Measurements from ENCODE around the gene LRRC56.

LRRC56 gene

GRCh38 chr11:528815-529727 lies 8.3 kb upstream of the LRRC56 start (continued):
- no peak for TF ChIP-seq ZNF280C (tag by site-specific recombination; IDR thresholded peaks at IDR 0.05)
- no peak for TF ChIP-seq ZNF692 (tag by site-specific recombination; IDR thresholded peaks at IDR 0.05)
- no peak for TF ChIP-seq ZNF654 (tag by site-specific recombination; IDR thresholded peaks at IDR 0.05; ENCODE audit: low read depth)
- TF ChIP-seq ZSCAN18 (tag by site-specific recombination; IDR thresholded peaks at IDR 0.05) = no peak
- TF ChIP-seq ZSCAN30 (tag by site-specific recombination; IDR thresholded peaks at IDR 0.05) = no peak
- TF ChIP-seq ZNF354C (tag by site-specific recombination; IDR thresholded peaks at IDR 0.05; ENCODE audit: borderline replicate concordance, low read depth) = no peak
- TF ChIP-seq ZBTB48 (tag by site-specific recombination; IDR thresholded peaks at IDR 0.05) = no peak
- TF ChIP-seq KLF8 (tag by site-specific recombination; IDR thresholded peaks at IDR 0.05) = no peak
- no peak for TF ChIP-seq TRIM28 (IDR thresholded peaks at IDR 0.05; ENCODE audit: borderline replicate concordance, low read length)
- TF ChIP-seq OVOL3 (tag by site-specific recombination; IDR thresholded peaks at IDR 0.05) = no peak
- TF ChIP-seq ZNF133 (tag by site-specific recombination; IDR thresholded peaks at IDR 0.05) = no peak
- no peak for TF ChIP-seq ZNF830 (tag by site-specific recombination; IDR thresholded peaks at IDR 0.05; ENCODE audit: low read depth)
- TF ChIP-seq HOXA7 (CRISPR knock-in tag; IDR thresholded peaks at IDR 0.05; ENCODE audit: borderline replicate concordance) = no peak
- TF ChIP-seq ZNF449 (tag by site-specific recombination; IDR thresholded peaks at IDR 0.05) = no peak
- TF ChIP-seq ZNF239 (tag by site-specific recombination; IDR thresholded peaks at IDR 0.05) = no peak
- TF ChIP-seq ZNF704 (tag by site-specific recombination; IDR thresholded peaks at IDR 0.05) = no peak
- no peak for TF ChIP-seq ZNF501 (tag by site-specific recombination; IDR thresholded peaks at IDR 0.05)

GRCh38 chr11:529728-530411 lies 7.5 kb upstream of the LRRC56 start:
- ChIA-PET POLR2A (interaction anchor here (0.6 kb wide), 1 partner anchor 166 kb away, joined by 3 read pairs; the partner anchor contains the start of gene TMEM80), CTCF (no interaction called here)
- no peaks in the 10 kb centered on the region for H3K4me1 ChIP-seq (ENCODE audit: control insufficient read depth, insufficient read depth, low read length)
- peaks cover 0 to 50% of the 10 kb centered on the region in 2 experiments; a peak in 1 of 3 replicates for H3K36me3 ChIP-seq (ENCODE audit: control insufficient read depth in 2 of 2, insufficient read depth in 1 of 2, low read length in 2 of 2)
- H3K9me3 ChIP-seq (ENCODE audit: control insufficient read depth, insufficient read depth, low read depth, low read length) = no peaks in the 10 kb centered on the region
- TF ChIP-seq ZNF184 (tag by site-specific recombination; IDR thresholded peaks at IDR 0.05) = no peak
- no peak for TF ChIP-seq ZNF157 (tag by site-specific recombination; IDR thresholded peaks at IDR 0.05)
- TF ChIP-seq KLF1 (tag by site-specific recombination; IDR thresholded peaks at IDR 0.05) = no peak
- no peak for TF ChIP-seq ZNF704 (tag by site-specific recombination; IDR thresholded peaks at IDR 0.05)
- TF ChIP-seq KLF9 (tag by site-specific recombination; IDR thresholded peaks at IDR 0.05; ENCODE audit: low read depth) = no peak
- 0 out of 2 replicates have a peak, but pooled peaks have one; percentile 33 for TF ChIP-seq GLIS2 (tag by site-specific recombination; IDR thresholded peaks at IDR 0.05)
- peak; percentile 79; the same call in 1 of the 2 replicates for TF ChIP-seq GLIS1 (tag by site-specific recombination; IDR thresholded peaks at IDR 0.05)
- no peak overlapping the region for H3K27ac ChIP-seq (ENCODE audit: extremely low read depth, low read depth, low read length)
- no peak overlapping the region for H3K4me3 ChIP-seq (ENCODE audit: low read depth, low read length)

Measured in HEK293 (cell line).